ENCODE data around the gene GRM8.

Gene GRM8

DNA sequence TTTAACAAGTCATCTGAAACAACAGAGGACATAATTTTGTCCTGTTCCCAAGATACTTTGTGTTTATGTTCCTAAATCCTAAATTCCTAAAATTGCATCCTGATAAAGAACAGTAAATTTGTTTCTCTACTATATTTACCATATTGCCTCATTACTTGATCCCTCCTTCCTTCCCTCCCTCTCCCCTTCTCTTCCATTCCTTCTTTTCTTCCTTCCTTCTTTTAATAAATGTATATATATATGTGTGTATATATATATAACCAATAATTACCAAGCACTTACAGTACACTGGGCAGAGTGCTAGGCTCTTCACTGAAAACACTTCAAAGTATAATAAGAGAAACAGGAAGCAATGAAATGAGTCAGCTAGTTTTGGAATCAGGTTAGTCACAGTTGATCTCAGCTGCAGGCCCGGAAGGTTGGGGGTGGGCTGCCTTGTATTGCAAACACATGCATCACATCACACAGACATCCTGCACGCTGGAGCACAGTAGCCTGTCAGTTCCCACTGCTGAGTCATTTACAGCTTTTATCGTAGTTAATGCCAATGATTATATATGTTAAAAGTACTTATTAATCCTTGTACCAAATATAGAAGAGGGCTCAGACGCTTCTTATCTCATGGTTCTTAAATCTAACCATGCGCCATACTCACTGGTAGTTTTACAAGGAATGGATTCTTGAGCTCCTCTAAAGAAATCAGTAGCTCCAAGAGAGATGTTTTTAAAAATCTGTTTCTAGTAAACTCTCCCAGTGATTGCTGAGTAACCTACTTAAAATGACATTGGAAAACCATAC lies 551.7 kb downstream of the GRM8 start:
- no peak overlapping the region for H3K4me3 ChIP-seq (ENCODE audit: low read depth, low read length)
- TF ChIP-seq, protein P1, sequence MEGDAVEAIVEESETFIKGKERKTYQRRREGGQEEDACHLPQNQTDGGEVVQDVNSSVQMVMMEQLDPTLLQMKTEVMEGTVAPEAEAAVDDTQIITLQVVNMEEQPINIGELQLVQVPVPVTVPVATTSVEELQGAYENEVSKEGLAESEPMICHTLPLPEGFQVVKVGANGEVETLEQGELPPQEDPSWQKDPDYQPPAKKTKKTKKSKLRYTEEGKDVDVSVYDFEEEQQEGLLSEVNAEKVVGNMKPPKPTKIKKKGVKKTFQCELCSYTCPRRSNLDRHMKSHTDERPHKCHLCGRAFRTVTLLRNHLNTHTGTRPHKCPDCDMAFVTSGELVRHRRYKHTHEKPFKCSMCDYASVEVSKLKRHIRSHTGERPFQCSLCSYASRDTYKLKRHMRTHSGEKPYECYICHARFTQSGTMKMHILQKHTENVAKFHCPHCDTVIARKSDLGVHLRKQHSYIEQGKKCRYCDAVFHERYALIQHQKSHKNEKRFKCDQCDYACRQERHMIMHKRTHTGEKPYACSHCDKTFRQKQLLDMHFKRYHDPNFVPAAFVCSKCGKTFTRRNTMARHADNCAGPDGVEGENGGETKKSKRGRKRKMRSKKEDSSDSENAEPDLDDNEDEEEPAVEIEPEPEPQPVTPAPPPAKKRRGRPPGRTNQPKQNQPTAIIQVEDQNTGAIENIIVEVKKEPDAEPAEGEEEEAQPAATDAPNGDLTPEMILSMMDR (IDR thresholded peaks at IDR 0.05; ENCODE audit: low read depth, low read length), result no peak

DNA sequence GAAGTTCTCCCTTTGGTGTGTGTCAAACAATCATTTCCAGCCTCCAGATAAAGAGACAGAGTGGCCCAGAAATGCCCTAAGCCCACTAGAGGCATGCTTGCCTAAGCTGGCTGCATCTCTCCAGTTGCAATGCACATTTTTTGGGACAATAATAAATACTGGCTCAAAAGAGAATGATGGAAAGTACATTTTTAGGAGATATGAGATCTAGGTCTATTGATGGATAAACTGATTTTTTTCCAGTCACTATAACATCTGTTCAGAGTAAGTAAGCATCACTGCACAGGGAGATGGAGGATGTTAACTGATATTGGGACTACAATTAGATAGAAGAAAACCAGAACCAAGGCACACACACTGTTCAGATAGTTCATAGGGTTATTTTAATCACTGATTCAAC lies 553.0 kb downstream of the GRM8 start:
- H3K4me3 ChIP-seq (ENCODE audit: low read depth, low read length), result no peak overlapping the region
- TF ChIP-seq, protein P1 (IDR thresholded peaks at IDR 0.05; ENCODE audit: low read depth, low read length), result no peak

DNA sequence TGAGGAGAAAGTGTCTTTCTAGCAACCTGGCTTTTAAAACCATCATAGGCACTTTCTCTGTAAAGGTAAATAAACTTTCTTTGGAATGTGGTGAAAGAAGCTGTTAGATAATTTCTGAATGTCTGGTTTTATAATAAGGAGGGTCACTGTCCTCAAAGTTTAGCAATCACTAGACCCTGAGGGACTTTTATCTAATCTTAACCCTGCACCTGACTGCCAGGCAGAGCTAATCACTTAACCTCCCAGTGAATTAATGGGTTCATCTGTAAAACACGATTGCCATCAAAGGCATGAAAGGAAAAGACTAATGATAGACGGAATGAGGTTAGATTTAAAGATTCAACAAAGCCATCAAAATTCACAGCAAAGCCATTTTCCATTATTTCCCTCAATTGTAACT lies 553.8 kb downstream of the GRM8 start:
- TF ChIP-seq, protein P1 (IDR thresholded peaks at IDR 0.05; ENCODE audit: low read depth, low read length), result no peak
- no peak overlapping the region for H3K4me3 ChIP-seq (ENCODE audit: low read depth, low read length)

GRCh38 chr7:126698446-126698845 lies 554.3 kb downstream of the GRM8 start:
- TF ChIP-seq, protein P1 (IDR thresholded peaks at IDR 0.05; ENCODE audit: low read depth, low read length), result no peak
- no peak overlapping the region for H3K4me3 ChIP-seq (ENCODE audit: low read depth, low read length)

DNA sequence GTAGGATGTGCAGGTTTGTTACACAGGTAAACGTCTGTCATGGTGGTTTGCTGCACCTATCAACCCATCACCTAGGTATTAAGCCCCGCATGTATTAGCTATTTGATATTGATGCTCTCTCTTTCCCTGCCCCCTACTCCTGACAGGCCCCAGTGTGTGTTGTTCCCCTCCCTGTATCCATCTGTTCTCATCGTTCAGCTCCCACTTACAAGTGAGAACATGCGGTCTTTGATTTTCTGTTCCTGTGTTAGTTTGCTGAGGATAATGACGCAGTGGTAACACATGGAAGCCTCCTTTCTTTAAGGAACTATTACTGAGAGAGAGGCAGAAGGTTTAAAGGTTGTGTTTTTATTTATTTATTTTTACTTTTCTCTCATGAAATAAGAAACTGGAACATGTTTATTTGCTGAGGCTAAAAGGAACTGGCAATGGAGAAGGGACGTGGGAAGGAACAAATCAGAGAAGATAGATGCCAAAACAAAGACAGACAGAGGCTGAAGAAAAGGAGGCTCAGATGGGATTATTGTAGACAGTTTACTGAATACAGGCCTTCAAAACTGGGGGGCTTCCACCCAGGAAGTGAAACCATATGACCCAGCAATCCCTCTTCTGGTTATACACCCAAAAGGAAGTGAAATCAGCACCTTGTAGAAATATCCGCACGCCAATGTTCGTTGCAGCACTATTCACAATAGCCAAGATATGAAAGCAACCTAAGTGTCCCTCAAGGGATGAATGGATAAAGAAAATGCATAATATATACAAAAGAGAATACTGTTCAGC lies 556.3 kb downstream of the GRM8 start:
- H3K4me3 ChIP-seq (ENCODE audit: low read depth, low read length), result no peak overlapping the region
- TF ChIP-seq, protein P1 (IDR thresholded peaks at IDR 0.05; ENCODE audit: low read depth, low read length), result no peak

DNA sequence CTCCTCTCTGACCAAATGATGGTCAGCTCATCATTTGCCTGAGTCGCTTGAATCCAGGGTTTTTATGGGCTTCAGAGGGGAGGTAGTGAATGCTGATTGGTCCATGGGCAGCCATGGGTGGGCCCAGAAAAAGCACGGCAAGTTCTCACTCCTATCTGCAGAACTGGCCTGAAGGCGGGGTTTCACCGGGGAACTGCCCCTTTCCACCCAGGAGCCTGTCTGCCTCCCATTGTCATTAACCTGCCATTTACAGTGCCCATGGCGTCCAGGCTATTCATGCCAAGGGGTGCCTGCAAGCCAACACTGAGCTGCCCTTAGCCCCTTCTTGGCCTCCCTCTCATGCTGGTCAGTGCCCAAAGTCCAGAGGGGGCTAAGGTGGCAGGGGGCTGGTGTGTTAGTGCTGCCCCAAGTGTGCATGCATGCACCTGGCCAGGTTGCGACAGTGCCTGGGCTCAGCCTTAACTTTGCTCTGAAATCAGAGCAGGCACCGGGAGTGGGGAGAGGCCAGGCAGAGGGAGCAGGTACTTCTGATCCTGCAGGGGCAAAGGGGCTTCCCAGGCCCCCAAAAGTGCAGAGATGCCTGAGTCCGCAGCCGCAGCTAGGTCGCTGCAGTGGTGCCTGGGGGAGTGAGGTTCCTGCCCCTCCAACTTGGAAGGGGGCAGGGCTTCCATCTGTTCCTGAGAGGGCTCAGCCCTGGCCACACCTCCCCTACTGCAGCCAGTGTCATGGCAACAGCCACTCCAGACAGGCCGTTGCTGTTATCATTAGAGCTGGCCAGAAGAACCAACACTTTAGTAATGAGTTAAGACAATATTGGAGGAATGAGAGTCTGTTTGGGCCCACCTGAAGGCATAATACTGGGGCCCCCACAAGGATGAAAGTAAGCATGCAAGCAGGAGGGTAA lies 561.6 kb downstream of the GRM8 start:
- H3K4me3 ChIP-seq (ENCODE audit: low read depth, low read length), result no peak overlapping the region
- TF ChIP-seq, protein P1 (IDR thresholded peaks at IDR 0.05; ENCODE audit: low read depth, low read length), result no peak
